NB4 (cell line): ENCODE results near the gene NUPR1.

Experiments
- DNase-seq: peaks from one replicate; pipeline ENCODE4 v3.0.0; 2010; ENCODE audit warnings: low read depth
- H3K4me3 ChIP-seq: one replicate; pipeline ENCODE4 v1.5.1; 2011; ENCODE audit warnings: mild to moderate bottlenecking, low read depth, low read length, moderate library complexity
- MAX ChIP-seq: IDR thresholded peaks from 2 replicates; pipeline ENCODE4 v1.6.1; 2011; ENCODE audit warnings: low read depth, low read length
- MYC ChIP-seq: IDR thresholded peaks from 2 replicates; pipeline ENCODE4 v1.6.1; 2011; ENCODE audit warnings: low read depth, low read length
- POLR2A ChIP-seq: IDR thresholded peaks from 2 replicates; pipeline ENCODE4 v1.6.1; 2011; ENCODE audit warnings: mild to moderate bottlenecking; ENCODE audit not compliant: insufficient read length; ENCODE audit errors: extremely low read depth
- TF ChIP-seq, protein P1 (sequence below): IDR thresholded peaks from one replicate; pipeline ENCODE4 v1.5.1; 2012; ENCODE audit warnings: low read depth, low read length

NUPR1 gene

GRCh38 chr16:28497386-28497785 lies 41.4 kb downstream of the NUPR1 start:
- DNase-seq = no peak
- H3K4me3 ChIP-seq = no peak overlapping the region
- no peak for TF ChIP-seq MYC
- TF ChIP-seq POLR2A = no peak
- no peak for TF ChIP-seq MAX
- TF ChIP-seq, protein P1, sequence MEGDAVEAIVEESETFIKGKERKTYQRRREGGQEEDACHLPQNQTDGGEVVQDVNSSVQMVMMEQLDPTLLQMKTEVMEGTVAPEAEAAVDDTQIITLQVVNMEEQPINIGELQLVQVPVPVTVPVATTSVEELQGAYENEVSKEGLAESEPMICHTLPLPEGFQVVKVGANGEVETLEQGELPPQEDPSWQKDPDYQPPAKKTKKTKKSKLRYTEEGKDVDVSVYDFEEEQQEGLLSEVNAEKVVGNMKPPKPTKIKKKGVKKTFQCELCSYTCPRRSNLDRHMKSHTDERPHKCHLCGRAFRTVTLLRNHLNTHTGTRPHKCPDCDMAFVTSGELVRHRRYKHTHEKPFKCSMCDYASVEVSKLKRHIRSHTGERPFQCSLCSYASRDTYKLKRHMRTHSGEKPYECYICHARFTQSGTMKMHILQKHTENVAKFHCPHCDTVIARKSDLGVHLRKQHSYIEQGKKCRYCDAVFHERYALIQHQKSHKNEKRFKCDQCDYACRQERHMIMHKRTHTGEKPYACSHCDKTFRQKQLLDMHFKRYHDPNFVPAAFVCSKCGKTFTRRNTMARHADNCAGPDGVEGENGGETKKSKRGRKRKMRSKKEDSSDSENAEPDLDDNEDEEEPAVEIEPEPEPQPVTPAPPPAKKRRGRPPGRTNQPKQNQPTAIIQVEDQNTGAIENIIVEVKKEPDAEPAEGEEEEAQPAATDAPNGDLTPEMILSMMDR = no peak

DNA sequence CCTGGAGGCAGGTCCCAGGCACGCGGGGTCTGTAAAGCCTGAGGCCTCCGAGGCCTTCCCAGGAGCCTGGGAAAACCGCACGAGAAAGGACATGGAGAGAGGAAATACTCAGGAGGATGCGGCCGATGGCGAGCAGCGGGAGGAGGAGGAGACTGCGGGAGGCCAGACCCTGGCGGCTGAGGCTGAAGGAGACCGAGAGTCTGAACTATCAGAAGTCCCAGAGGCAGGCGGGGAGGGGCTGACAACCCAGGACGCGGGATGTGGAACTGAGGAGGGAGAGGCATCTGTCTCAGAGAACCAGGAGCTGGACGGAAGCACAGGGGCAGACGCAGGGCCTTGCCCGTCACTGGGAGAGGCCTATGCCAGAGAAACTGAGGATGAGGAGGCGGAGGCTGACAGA lies 41.9 kb downstream of the NUPR1 start:
- TF ChIP-seq MYC (no peak), POLR2A (no peak), MAX (no peak)
- TF ChIP-seq, protein P1 = no peak
- DNase-seq = no peak
- H3K4me3 ChIP-seq = no peak overlapping the region

GRCh38 chr16:28495795-28496749 lies 42.7 kb downstream of the NUPR1 start:
- H3K4me3 ChIP-seq = peak overlapping the region; percentile 64
- TF ChIP-seq POLR2A = no peak
- TF ChIP-seq, protein P1 = no peak
- TF ChIP-seq MAX = no peak
- no peak for TF ChIP-seq MYC

GRCh38 chr16:28495098-28495793 lies 43.5 kb downstream of the NUPR1 start:
- TF ChIP-seq, protein P1 = no peak
- TF ChIP-seq POLR2A = no peak
- H3K4me3 ChIP-seq = peak overlapping the region; percentile 64
- peak; percentile 32 for DNase-seq

More at GRCh38 chr16:28495795-28496749, 42.7 kb downstream of the NUPR1 start:
- DNase-seq = no peak

DNA sequence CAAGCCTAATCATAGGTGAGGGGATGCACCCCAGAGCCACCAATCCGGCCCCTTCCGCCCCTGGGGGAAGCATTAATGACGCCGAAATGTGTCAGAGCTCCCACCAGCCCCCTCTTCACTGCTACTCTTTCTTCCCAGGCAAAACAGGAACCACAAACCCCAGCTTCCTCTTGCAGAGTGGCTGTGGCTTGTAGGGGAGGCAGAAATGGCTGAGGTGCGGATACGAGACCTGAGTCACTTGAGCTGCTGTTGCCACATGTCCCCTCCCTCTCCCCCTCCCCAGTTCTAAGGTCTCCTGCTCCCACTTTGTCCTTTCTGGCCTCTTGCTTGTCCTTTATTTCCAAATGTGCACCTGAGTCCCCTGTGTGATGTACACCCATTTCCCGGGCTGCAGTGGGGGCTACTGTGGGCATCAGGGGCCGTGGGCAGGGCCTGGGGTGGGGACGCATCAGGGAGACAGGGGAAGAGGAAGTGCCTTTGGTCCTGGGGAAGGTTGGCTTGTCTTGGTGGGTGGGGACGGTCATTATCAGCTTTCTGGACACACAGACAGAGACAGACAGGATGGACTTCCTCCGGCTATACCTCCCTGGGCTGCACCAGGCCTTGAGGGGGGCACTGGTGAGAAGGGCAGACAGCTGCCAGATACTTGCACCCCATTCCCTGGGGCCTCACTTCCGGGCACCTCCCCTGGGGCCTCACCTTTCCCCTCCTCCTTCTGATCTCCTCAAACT lies 44.5 kb downstream of the NUPR1 start, which contains the start of gene APOBR:
Gene APOBR, plus strand, starts transcription at position 523 of the 731 bp plus-strand sequence. Its CDS starts 39 bp downstream, at position 562.
- DNase-seq = peak; percentile 99
- TF ChIP-seq, protein P1 = no peak
- TF ChIP-seq MYC = no peak
- peak; percentile 43; the same call in 1 of the 2 replicates for TF ChIP-seq MAX
- peak; percentile 45 for TF ChIP-seq POLR2A
- peak within 1 kb of the TSS; percentile 82 for H3K4me3 ChIP-seq
